Activated CD8-positive, alpha-beta T cell treated with anti-CD3 and anti-CD28 coated beads for 36 hours (primary cell): Measurements from ENCODE around the gene GLB1L2. TPM values are rescaled to one million over a fixed set of nuclear protein-coding genes. Genes with fewer than 3 reads are reported as not detected.

ENCODE experiments used
- ATAC-seq: fragments of 200-7000 bp; cut with Tn5 transposase; one replicate; pipeline ENCODE4 v1.10.0; 2021; ENCODE audit warnings: mild to moderate bottlenecking, moderate library complexity
- CTCF ChIA-PET: fragments of 350-600 bp; sonication (Branson Sonifier 250); formaldehyde crosslinking; loops from one replicate; lab custom pipeline; 2021; ENCODE audit warnings: antibody characterized with exemption; lab: Charles Lee
- POLR2A ChIA-PET: fragments of 350-600 bp; sonication (Branson Sonifier 250); formaldehyde crosslinking; loops from one replicate; lab custom pipeline; 2021; ENCODE audit warnings: antibody characterized with exemption; lab: Charles Lee
- DNase-seq: peaks from one replicate; pipeline ENCODE4 v3.0.0-alpha.2; 2020
- H3K27ac Mint-ChIP-seq: one replicate; pipeline ENCODE4 v1.8.0; 2021; ENCODE audit warnings: mild to moderate bottlenecking, mixed read lengths
- H3K27me3 Mint-ChIP-seq: one replicate; pipeline ENCODE4 v1.8.0; 2021; ENCODE audit warnings: mixed read lengths
- H3K36me3 Mint-ChIP-seq: one replicate; pipeline ENCODE4 v1.8.0; 2021; ENCODE audit warnings: low read depth, mixed read lengths
- H3K4me1 Mint-ChIP-seq: one replicate; pipeline ENCODE4 v1.8.0; 2021; ENCODE audit warnings: low read depth, mixed read lengths
- H3K4me3 Mint-ChIP-seq: one replicate; pipeline ENCODE4 v1.8.0; 2021; ENCODE audit warnings: mild to moderate bottlenecking, moderate library complexity, mixed read lengths
- H3K9me3 Mint-ChIP-seq: one replicate; pipeline ENCODE4 v1.8.0; 2021; ENCODE audit warnings: mixed read lengths
- intact Hi-C: fragments of 100-400 bp; cut with micrococcal nuclease; formaldehyde crosslinking; loops from one replicate; pipeline ENCODE4 v1.10.0; 2022
- total RNA-seq, 2 experiments: library from RNA; stranded (reverse); gene quantifications; one replicate each; pipeline ENCODE4 v1.2.3, GENCODE V29; 2021
- TF ChIP-seq, protein P1 (sequence below): fragments of 200-600 bp; IDR thresholded peaks from one replicate; pipeline ENCODE4 v1.8.0; 2022; ENCODE audit warnings: antibody characterized with exemption, mild to moderate bottlenecking

The GLB1L2 gene
- total RNA-seq, 2 experiments from 2014 or later: 4.7 to 6.0 TPM

DNA sequence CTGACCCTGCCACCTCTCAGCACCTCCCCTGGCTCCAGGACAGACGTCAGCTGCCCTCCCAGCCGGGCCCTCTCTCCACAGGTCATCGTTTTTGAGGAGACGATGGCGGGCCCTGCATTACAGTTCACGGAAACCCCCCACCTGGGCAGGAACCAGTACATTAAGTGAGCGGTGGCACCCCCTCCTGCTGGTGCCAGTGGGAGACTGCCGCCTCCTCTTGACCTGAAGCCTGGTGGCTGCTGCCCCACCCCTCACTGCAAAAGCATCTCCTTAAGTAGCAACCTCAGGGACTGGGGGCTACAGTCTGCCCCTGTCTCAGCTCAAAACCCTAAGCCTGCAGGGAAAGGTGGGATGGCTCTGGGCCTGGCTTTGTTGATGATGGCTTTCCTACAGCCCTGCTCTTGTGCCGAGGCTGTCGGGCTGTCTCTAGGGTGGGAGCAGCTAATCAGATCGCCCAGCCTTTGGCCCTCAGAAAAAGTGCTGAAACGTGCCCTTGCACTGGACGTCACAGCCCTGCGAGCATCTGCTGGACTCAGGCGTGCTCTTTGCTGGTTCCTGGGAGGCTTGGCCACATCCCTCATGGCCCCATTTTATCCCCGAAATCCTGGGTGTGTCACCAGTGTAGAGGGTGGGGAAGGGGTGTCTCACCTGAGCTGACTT, 43.2 kb downstream of the GLB1L2 start:
- no peak for DNase-seq
- intact Hi-C loops: no loop called here
- Mint-ChIP-seq H3K9me3 (no peaks in the 10 kb centered on the region), H3K36me3 (no peaks in the 10 kb centered on the region), H3K27me3 (no peaks in the 10 kb centered on the region), H3K4me1 (no peaks in the 10 kb centered on the region), H3K4me3 (no peak overlapping the region), H3K27ac (no peak overlapping the region)
- no peak for ATAC-seq
- ChIA-PET POLR2A (no interaction called here), CTCF (no interaction called here)
- TF ChIP-seq, protein P1, sequence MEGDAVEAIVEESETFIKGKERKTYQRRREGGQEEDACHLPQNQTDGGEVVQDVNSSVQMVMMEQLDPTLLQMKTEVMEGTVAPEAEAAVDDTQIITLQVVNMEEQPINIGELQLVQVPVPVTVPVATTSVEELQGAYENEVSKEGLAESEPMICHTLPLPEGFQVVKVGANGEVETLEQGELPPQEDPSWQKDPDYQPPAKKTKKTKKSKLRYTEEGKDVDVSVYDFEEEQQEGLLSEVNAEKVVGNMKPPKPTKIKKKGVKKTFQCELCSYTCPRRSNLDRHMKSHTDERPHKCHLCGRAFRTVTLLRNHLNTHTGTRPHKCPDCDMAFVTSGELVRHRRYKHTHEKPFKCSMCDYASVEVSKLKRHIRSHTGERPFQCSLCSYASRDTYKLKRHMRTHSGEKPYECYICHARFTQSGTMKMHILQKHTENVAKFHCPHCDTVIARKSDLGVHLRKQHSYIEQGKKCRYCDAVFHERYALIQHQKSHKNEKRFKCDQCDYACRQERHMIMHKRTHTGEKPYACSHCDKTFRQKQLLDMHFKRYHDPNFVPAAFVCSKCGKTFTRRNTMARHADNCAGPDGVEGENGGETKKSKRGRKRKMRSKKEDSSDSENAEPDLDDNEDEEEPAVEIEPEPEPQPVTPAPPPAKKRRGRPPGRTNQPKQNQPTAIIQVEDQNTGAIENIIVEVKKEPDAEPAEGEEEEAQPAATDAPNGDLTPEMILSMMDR: no peak

DNA sequence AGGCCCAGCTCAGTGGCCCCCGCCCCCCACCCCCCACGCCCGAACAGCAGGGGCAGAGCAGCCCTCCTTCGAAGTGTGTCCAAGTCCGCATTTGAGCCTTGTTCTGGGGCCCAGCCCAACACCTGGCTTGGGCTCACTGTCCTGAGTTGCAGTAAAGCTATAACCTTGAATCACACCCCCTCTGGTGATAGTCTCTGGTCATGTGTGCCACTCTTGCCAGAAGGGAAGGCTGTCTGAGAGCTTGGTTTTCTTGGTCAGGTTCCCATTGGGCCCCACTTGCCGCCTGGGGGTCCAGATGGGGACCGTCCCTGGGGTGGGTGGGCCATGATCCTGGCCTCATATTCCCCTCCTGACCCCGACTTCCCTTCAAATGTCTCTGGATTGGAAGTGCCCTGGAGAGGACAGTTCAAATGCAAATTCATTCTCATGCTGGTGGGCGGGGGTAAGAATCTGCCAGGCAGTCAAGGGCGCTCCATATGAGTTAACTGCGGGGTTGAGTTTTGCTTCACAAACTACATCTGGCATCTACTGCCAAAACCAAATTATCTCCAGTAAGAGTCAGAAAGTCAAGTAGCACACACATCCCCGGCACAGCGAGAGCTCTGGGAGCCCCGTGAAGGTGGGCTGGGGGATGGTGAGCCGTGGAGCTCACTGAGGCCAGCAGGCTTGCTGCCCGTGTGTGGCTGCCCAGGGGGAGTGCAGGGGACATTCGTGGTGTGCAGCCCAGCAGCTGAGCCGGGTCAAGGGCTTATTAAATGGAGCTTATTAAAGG, 44.5 kb downstream of the GLB1L2 start:
- ChIA-PET CTCF (no interaction called here), POLR2A (no interaction called here)
- TF ChIP-seq, protein P1: no peak
- no peak overlapping the region for H3K4me3 Mint-ChIP-seq
- H3K27ac Mint-ChIP-seq: no peak overlapping the region
- no peaks in the 10 kb centered on the region for H3K36me3 Mint-ChIP-seq
- no peak for DNase-seq
- H3K27me3 Mint-ChIP-seq: no peaks in the 10 kb centered on the region
- H3K9me3 Mint-ChIP-seq: no peaks in the 10 kb centered on the region
- intact Hi-C loops: no loop called here
- H3K4me1 Mint-ChIP-seq: no peaks in the 10 kb centered on the region
- no peak for ATAC-seq

DNA sequence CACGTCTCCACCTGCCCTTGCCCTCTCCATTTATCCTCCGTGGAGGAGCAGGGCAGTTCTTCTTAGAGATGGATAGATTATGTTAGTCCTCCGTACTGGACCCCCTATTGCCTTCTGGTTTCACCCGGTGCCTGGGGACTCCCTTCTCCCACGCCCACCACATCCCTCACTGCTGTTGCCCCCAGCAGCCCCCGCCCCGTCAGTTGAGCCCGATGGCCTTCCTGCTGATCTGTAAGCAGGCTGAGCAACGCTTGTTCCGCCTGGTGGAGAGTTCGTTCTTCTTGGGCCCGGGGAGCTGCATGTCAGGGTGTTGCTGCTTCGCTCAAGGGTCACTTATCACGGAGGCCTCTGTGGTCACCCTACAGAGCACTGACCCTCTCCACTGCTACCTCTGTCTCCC, 46.1 kb downstream of the GLB1L2 start:
- H3K4me3 Mint-ChIP-seq: no peak overlapping the region
- no peak overlapping the region for H3K27ac Mint-ChIP-seq
- CTCF ChIA-PET: no interaction called here
- ATAC-seq: no peak
- no peak for DNase-seq
- H3K9me3 Mint-ChIP-seq: no peaks in the 10 kb centered on the region
- TF ChIP-seq, protein P1: no peak
- no peaks in the 10 kb centered on the region for H3K4me1 Mint-ChIP-seq
- no peaks in the 10 kb centered on the region for H3K27me3 Mint-ChIP-seq
- no peaks in the 10 kb centered on the region for H3K36me3 Mint-ChIP-seq
- intact Hi-C loops: no loop called here
- POLR2A ChIA-PET: interaction anchor here (0.6 kb wide), 1 partner anchor 211 kb away, joined by 3 read pairs; no protein-coding TSS in a partner anchor

DNA sequence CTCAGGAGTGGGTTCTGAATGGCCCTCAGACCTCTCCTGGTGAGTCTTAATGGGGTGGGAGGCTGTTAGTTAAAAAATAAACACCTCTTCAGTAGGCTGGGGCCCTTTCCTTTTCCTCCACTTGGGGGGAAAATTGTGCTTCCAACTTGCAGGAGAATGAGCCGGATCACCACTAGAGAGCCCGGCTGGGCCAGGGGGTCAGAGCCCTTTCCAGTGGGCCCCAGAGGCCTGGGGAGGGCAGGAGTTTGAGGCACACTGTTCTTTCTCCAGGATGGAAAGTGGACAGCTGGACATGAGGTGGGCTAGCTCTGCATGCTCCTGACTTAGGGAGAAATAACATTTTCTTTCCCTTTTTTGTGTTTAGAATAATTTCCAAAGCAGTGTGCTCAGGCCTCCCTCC, 47.5 kb downstream of the GLB1L2 start:
- Mint-ChIP-seq H3K36me3 (no peaks in the 10 kb centered on the region), H3K4me3 (no peak overlapping the region), H3K9me3 (no peaks in the 10 kb centered on the region), H3K27ac (no peak overlapping the region), H3K27me3 (no peaks in the 10 kb centered on the region), H3K4me1 (no peaks in the 10 kb centered on the region)
- ATAC-seq: no peak
- ChIA-PET CTCF (no interaction called here), POLR2A (interaction anchor here (0.6 kb wide), 1 partner anchor 55 kb away, joined by 3 read pairs; no protein-coding TSS in a partner anchor)
- TF ChIP-seq, protein P1: no peak
- no peak for DNase-seq
- intact Hi-C loops: no loop called here

DNA sequence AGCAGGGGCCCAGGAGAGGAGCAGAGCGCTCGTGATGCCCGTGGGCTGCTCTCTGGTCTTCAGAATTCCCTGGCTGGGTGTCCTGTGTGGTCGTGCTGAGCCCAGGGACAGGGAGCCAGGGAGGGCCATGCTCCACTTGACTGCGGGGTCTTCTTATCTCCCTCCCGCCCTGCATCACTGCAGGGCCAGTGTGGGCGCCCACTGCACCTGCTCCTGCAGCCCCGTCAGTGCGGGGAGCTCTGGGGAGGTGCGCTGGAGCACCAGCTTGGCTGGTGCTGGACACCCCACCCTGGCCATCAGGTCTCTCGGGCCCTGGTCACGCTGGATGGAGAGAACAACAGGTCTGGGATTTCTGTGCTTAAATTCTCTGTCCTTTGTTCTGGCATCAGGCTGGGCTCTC, 48.4 kb downstream of the GLB1L2 start:
- TF ChIP-seq, protein P1: no peak
- DNase-seq: no peak
- Mint-ChIP-seq H3K36me3 (no peaks in the 10 kb centered on the region), H3K9me3 (no peaks in the 10 kb centered on the region), H3K4me3 (no peak overlapping the region), H3K27ac (no peak overlapping the region), H3K4me1 (no peaks in the 10 kb centered on the region), H3K27me3 (peaks cover 6% of the 10 kb centered on the region)
- intact Hi-C loops: no loop called here
- no peak for ATAC-seq
- POLR2A ChIA-PET: no interaction called here
- CTCF ChIA-PET: no interaction called here
